Right atrium auricular region (tissue), 2 donors: ENCODE data around the gene ATP2C2. TPM values are rescaled to one million over a fixed set of nuclear protein-coding genes. Genes with fewer than 3 reads are reported as not detected.

Experiments used
- DNase-seq: peaks from one replicate; pipeline ENCODE4 v3.0.0-alpha.2; 2019; ENCODE audit warnings: low spot score
- H3K27ac ChIP-seq, 2 donors: fragments of 200-600 bp; sonication (generic); 1 replicate in 1 of 2; 2 replicates in 1 of 2; pipeline ENCODE4 v1.5.1; 2016 to 2019
- H3K27me3 ChIP-seq, 2 donors: fragments of 200-600 bp; sonication (generic); one replicate each; pipeline versions ENCODE4 v1.5.1 to v1.6.0; 2017 to 2019
- H3K36me3 ChIP-seq: fragments of 200-600 bp; sonication (generic); one replicate; pipeline ENCODE4 v1.5.1; 2016
- H3K4me1 ChIP-seq, 2 donors: fragments of 200-600 bp; sonication (generic); one replicate each; pipeline versions ENCODE4 v1.5.1 to v1.6.0; 2017 to 2019
- H3K4me3 ChIP-seq, 2 donors: fragments of 200-600 bp; sonication (generic); 1 replicate in 1 of 2; 2 replicates in 1 of 2; pipeline ENCODE4 v1.5.1; 2017 to 2019; ENCODE audit warnings: mild to moderate bottlenecking in 1 of 2, moderate library complexity in 1 of 2
- H3K9me3 ChIP-seq, 2 donors: fragments of 200-600 bp; sonication (generic); one replicate each; pipeline ENCODE4 v1.5.1; 2019
- total RNA-seq, 2 donors: library from RNA; depleted of rRNA; stranded (reverse); fragments of >200 nt; gene quantifications; one replicate each; pipeline ENCODE4 v1.1.0, GENCODE V29; 2016
- TF ChIP-seq, protein P1 (sequence below), 2 donors: fragments of 200-600 bp; sonication (generic); IDR thresholded peaks; one replicate each; pipeline ENCODE4 v1.5.1; 2019; ENCODE audit warnings: antibody characterized with exemption in 2 of 2

The ATP2C2 gene
- total RNA-seq, 2 donors from 2014 or later = not detected

DNA sequence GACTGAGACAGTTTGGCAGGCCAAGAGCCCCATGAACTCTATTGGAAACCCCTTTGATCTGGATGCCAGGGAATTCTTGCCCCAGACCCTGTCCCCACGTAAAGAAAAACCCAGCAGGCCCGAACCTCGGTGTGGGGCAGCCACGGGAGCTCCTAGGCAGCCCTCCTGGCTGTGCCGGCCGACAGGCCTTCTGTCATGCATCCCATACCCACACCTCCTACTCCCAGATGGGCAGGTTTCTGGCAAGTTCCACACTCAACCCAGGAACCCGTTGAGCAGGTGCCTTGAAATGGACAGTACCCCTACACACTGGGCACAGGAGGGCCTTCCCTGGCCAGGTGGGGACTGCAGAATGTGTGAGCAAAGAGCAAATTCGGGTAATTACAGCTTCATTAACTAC is 23.6 kb upstream of the ATP2C2 start:
- no peaks in the 10 kb centered on the region for H3K27me3 ChIP-seq
- no peak overlapping the region for H3K27ac ChIP-seq
- no peaks in the 10 kb centered on the region for H3K4me1 ChIP-seq
- H3K4me3 ChIP-seq = no peak overlapping the region
- no peaks in the 10 kb centered on the region for H3K36me3 ChIP-seq
- TF ChIP-seq, protein P1, sequence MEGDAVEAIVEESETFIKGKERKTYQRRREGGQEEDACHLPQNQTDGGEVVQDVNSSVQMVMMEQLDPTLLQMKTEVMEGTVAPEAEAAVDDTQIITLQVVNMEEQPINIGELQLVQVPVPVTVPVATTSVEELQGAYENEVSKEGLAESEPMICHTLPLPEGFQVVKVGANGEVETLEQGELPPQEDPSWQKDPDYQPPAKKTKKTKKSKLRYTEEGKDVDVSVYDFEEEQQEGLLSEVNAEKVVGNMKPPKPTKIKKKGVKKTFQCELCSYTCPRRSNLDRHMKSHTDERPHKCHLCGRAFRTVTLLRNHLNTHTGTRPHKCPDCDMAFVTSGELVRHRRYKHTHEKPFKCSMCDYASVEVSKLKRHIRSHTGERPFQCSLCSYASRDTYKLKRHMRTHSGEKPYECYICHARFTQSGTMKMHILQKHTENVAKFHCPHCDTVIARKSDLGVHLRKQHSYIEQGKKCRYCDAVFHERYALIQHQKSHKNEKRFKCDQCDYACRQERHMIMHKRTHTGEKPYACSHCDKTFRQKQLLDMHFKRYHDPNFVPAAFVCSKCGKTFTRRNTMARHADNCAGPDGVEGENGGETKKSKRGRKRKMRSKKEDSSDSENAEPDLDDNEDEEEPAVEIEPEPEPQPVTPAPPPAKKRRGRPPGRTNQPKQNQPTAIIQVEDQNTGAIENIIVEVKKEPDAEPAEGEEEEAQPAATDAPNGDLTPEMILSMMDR (IDR thresholded peaks at IDR 0.05) = no peak
- H3K9me3 ChIP-seq = no peaks in the 10 kb centered on the region
- no peak for DNase-seq

DNA sequence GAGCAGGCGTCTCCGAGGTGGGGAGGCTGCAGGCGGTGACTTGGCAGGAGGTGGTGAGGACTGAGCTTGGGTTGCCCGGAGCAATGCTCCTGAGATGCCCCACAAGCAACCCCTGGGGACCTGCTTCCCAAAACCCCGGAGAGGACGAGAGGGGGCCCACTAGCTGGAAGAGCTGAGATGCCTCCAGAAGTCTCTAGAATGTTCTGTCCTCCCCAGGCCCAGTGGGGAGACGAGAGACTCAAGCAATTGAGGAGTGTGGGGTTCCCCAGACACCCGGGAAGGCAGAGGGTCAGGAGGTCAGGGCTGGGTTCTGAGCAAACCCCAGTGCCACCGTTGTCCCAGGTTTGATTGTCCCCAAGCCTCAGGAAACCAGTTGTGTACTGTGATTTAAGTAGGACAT is 21.2 kb upstream of the ATP2C2 start:
- Histone ChIP-seq H3K4me1 (no peaks in the 10 kb centered on the region), H3K27ac (no peak overlapping the region), H3K27me3 (no peaks in the 10 kb centered on the region), H3K9me3 (no peaks in the 10 kb centered on the region), H3K4me3 (no peak overlapping the region), H3K36me3 (no peaks in the 10 kb centered on the region)
- TF ChIP-seq, protein P1 (IDR thresholded peaks at IDR 0.05) = no peak
- no peak for DNase-seq

DNA sequence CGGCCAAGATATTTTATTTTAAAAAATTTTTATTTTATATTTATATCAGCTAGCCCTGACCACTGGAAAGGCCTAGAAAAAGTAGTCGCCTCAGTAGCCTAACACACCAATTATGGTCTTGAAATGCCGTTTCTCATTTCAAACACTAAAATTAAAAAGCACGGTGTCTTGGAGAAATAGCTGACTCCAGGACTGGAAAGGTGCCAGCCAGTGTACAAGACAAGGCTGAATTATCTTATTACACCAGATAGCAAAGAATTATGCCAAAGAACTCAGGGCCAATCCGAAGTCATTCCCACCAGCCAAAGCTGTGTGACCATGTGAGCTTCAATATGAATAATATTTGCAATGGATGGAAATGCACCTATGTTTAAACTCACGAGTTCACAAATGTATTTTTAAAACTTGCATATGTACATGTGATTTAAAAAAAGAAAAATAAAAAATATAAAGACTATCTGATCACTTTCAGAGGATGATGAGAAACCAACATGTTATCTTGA is 19.9 kb upstream of the ATP2C2 start:
- TF ChIP-seq, protein P1 (IDR thresholded peaks at IDR 0.05) = no peak
- Histone ChIP-seq H3K27me3 (no peaks in the 10 kb centered on the region), H3K36me3 (no peaks in the 10 kb centered on the region), H3K27ac (no peak overlapping the region), H3K4me1 (no peaks in the 10 kb centered on the region), H3K4me3 (no peak overlapping the region), H3K9me3 (no peaks in the 10 kb centered on the region)
- DNase-seq = no peak

DNA sequence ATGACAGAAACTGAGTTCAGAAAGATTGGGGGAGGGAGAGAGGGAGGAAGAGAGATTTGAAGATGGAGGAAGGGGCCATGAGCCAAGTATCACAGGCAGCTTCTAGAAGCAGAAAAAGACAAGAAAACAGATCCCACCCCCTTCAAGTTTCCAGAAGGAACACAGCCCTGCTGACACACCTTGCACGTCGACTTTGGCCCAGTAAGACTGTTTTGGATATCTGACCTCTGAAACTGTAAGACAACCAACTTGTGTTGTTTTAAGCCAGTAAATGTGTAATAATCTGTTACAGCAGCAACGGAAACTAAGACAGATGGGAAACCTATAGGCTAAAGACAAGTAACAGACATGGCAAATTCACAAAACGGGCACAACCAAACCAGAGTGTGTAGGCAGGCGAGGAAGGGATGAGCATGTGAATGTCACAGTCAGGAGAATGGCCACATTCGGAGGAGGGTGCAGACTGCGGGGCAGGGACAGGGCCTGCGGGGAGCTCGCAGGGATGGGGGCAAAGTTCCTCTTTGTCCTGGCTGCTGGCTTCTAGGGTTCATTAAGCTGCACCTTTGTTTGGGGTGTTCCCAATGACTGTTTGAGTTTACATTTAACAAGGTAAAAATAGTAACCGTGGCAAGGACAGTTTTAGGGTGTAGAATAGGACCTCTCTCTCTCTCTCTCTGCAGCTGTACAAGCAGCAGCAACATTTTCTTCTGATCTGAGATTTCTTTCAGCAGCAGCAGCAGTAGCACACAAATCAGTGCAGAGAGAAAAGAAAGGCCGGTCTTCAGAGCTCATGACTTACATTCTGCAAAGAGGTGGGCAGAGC is 18.3 kb upstream of the ATP2C2 start:
- H3K27ac ChIP-seq = no peak overlapping the region
- no peaks in the 10 kb centered on the region for H3K4me1 ChIP-seq
- DNase-seq = no peak
- no peak overlapping the region for H3K4me3 ChIP-seq
- H3K36me3 ChIP-seq = no peaks in the 10 kb centered on the region
- TF ChIP-seq, protein P1 (IDR thresholded peaks at IDR 0.05) = no peak
- H3K27me3 ChIP-seq = no peaks in the 10 kb centered on the region
- no peaks in the 10 kb centered on the region for H3K9me3 ChIP-seq

DNA sequence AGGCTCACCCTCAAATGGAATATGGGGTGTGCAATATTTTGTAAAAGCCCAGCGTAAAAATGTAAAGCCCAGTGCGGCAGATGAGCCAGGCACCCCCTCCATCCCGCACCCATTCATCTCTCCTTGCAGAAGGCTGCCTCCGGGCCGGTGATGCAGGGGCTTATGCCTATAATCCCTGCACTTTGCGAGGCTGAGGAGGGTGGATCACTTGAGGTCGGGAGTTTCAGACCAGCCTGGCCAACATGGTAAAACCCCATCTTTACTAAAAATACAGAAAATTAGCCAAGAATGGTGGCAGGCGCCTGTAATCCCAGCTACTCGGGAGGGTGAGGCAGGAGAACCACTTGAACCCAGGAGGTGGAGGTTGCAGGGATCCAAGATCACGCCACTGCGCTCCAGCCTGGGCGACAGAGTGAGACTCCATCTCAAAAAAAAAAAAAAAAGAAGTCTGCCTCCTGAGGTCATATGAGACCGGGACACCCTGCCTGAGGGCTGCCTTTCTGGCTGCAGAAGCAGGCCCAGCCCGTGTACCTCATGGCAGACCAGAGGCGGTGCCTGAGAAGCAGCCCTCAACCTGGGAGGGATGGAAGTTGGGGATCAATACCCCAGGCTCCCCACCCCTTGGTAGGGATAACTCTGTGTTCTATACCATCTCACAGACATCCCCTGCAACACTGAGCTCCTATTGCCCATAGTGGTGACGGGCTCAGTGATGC is 17.5 kb upstream of the ATP2C2 start:
- Histone ChIP-seq H3K27ac (no peak overlapping the region), H3K27me3 (no peaks in the 10 kb centered on the region), H3K36me3 (no peaks in the 10 kb centered on the region), H3K9me3 (no peaks in the 10 kb centered on the region), H3K4me3 (no peak overlapping the region), H3K4me1 (no peaks in the 10 kb centered on the region)
- DNase-seq = no peak
- TF ChIP-seq, protein P1 (IDR thresholded peaks at IDR 0.05) = no peak
